Renal cortex interstitium (tissue), 11 donors: ENCODE results near the gene SCO2. TPM values are rescaled to one million over a fixed set of nuclear protein-coding genes. Genes with fewer than 3 reads are reported as not detected.
"Not testable (repeated sequence)": the region's sequence is repeated elsewhere in the genome, so short reads cannot be mapped to it uniquely, and the experiment has no call there.

Source experiments
- DNase-seq, 11 donors: peaks; one replicate each; pipeline ENCODE4 v3.0.0-alpha.2; 2013; ENCODE audit warnings: low read depth in 9 of 11, low spot score in 4 of 11; ENCODE audit errors: extremely low read depth in 1 of 11
- polyA plus RNA-seq, 3 donors: library from polyadenylated mRNA; unstranded; fragments of 120-200 nt; gene quantifications; one replicate each; pipeline ENCODE4 v1.2.1, GENCODE V29; 2013; ENCODE audit not compliant: insufficient read length in 3 of 3

The SCO2 gene
- polyA plus RNA-seq, 3 donors, result 1.0 to 5.2 (median 1.9) TPM

DNA sequence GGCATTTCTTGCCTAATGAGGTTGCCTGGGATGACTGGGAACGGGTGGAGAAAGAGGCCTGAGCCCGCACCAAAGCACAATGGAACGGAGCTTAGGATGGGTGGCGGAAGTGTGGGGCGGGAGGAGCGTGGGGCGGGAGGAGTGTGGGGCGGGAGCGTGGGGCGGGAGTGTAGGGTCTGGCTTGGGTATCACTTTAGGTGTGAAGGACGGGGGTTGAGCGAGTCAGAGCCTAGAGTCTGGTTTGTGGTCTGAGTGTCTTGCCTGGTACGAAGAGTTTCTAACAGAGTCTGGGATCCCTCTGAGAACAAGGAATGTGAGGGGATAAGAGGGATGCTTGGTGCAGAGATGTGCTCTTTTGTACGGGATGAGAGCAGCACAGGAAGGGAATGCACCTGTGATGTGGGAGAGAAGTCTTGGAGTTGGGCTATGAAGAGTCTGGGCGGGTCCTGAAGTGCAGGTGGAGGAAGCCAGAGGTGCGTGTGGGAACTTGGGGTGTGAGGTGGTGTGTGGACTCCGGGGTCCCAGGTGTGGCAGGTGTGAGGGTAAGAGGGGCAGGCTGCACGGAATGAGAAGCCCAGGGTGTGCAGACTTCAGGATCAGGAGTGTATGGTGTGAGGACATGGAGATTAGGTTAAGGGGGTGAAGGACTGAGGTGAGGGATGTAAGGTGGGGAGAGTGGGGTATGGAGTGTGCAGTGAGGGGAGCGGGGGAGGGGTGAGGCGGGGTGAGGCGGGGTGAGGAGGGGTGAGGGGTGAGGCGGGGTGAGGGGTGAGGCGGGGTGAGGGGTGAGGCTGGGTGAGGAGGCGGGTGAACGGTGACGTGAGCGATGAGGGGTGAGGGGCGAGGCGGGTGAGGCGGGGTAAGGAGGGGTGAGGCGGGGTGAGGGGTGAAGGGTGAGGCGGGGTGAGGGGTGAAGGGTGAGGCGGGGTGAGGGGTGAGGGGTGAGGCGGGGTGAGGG, 36.3 kb upstream of the SCO2 start:
- no peak for DNase-seq

DNA sequence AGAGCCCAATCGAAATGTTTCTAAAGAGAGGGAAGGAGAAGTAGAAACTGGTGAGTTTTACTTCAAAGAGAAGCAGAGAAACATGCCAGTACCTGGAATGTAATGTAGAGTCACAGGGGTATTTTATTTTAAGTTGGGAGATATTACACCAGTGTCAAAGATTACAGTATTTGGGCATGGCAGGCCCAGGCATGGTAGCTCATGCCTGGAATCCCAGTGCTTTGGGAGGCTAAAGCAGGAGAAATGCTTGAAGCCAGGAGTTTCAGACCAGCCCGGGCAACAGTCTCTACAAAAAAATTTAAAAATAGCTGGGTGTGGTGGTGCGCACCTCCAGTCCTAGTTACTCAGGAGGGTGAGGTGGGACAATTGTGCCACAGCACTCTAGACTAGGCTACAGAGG, 34.6 kb upstream of the SCO2 start:
- no peak for DNase-seq

- no peak for DNase-seq
These were observed 31.3 kb upstream of the SCO2 start for GRCh38 chr22:50556703-50557102.

- no peak for DNase-seq
These were observed 27.9 kb upstream of the SCO2 start for GRCh38 chr22:50553310-50553709.

- DNase-seq, result no peak
These were observed 25.9 kb upstream of the SCO2 start for GRCh38 chr22:50551160-50551752.

GRCh38 chr22:50550395-50550794, 25.0 kb upstream of the SCO2 start:
- no peak for DNase-seq

GRCh38 chr22:50548921-50549790, 23.8 kb upstream of the SCO2 start:
- no peak for DNase-seq

DNA sequence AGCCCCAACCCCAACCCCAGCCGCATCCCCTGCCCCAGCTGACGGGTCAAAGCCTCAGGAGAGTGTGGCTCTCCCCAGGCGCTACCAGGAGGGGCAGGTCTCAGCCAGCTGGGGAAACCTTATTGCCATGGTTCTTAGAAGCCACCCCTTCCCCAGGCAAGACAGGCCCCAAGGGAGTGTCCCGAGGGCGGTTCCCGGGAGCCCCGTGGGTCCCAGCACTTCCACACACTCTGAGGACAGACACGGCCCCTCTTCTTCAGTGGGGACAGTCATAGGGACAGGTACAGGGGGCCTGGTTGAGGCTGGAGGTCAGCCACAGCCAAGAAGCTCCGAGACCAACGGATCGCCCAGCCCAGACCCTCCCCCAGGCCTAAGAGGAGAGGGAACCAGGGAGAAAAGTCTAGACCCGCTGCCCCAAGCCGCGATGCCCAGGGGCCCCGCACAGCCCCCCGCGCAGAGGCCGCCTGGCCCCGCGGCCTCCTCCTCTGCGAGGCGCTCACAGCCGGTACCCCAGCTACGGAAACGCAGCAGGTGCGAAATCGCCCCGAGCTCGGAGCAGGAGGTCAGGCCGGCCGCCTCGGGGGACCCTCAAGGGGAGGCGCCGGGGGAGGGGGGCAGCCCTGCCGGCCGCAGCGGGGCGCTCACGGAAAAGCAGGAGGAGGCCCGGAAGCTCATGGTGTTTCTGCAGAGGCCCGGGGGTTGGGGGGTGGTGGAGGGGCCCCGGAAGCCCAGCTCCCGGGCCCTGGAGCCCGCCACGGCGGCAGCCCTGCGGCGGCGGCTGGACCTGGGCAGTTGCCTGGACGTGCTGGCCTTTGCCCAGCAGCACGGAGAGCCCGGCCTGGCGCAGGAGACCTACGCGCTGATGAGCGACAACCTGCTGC, 22.9 kb upstream of the SCO2 start:
- DNase-seq, result no peak

DNA sequence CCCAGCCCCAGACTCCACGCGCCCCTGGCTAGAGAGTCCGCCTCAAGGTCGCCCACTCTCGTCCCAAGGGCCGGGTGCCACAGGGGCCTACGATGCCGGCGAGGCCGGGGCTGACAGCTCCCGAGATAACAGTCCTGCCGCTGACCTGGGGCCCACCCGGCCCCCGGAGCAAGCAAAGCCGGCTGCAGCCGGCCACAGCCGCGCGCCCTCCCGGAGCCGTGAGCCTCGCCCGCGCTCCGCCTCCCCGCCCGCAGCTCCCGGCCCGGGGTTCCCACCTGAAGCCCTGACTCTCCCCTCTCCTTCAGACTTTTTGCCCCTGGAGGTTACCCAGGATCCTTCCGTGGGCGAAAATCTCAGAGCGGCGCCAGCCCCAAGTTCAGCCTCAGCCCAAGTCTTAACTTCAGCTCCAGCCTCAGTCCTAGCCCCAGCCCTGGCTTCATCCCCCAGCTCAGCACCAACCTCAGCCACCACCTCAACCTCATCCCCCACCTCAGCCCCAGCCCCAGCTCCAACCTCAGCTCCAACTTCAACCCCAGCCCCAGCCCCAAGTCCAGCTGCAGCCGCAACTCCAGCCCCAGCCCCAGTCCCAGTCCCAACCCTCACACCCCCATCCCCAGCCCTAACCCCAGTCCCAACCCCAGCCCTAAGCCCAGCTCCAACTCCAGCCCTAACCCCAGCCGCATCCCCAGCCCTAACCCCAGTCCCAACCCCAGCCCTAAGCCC, 22.0 kb upstream of the SCO2 start:
- DNase-seq, result no peak

DNA sequence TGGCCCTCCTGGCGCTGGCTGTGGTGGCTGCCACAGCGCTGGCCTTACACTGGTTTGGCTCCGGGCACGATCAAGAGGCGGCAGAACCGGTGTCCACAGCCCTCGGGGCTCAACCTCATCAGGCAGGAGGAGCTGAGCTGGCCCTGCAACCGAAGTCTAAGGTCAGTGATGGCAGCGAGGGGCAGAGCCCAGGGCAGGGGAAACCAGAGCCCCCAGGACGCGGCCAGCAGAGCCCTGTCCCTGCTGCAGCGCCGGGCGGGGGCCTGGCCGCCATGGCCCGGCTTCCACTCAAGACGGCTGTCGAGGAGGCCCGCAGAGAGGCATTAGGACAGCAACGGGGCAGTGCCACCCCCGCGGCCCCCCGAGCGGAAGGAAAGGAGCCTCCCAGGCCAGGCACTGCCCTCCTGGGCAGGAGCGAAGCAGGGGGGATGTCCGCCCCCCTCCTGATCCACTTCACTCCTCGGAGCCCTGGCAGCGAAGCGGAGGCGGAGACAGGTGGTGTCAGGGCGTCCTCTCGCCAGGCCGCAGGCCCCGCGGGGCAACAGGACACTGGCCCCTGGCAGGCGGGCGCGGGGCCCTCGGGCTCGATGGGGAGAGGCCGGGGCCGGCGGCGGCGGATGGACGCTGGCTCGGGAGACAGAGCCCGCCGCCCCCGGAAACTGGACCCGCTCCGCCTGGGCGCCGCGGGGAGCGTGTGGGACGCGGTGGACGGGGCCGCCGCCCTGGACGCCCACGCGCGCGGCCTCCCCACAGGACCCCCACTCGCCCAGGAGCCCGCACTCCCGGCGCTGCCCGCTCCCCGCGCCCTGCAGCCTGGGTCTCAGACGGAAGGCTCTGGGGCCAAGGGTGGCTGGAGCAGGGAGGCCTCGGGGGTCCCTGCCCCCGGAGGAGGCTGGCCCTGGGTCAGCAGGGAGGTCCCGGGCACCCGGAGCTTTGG, 21.2 kb upstream of the SCO2 start:
- no peak for DNase-seq

DNA sequence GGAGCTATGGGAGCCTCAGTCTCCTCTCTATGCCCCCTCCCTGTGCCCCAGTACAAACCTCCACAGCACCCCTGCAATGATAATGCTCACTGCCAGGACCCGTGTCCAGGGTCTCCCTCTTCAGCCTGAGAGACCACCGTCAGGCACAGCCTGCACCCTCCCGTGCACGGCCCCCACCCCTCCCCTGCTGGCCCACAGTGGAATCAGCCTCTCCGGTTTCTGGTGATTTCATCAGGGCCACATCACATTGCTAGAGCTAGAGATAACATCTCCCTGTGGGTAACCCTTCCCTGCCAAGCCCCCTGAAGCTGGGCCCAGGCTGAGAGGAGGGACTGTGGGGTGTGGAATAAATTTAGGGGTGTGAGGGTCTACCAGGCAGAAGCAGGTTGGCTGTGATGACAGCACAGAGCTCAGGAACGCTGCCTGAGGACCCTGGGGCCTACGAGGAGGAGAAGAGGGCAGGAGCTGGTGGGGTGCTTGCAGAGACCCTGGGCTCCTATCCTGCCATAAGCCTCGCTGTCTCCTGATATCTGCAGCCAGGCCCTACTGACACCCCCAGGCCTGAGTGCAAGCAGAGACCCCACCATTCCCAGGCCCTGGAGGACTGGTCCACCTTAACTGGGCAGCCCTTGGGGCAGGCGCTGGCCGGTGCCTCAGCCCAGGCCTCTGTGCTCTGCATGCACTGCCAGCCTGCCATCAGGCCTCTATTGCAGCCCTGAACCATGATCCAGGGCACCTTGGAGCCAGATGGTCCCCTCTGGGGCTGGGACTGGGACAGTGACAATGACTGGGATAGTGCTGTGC, 20.3 kb upstream of the SCO2 start, which contains the start of gene KLHDC7B:
TSS of gene KLHDC7B (plus strand) at position 378 of the 804 bp plus-strand sequence. CDS start at position 723, 345 bp downstream.
- no peak for DNase-seq

- DNase-seq, result no peak
These were observed 19.4 kb upstream of the SCO2 start for GRCh38 chr22:50544746-50545253.

- DNase-seq, result peak in 2 of 11 donors; percentile 58 to 61
These were observed 18.8 kb upstream of the SCO2 start for GRCh38 chr22:50544078-50544745.

GRCh38 chr22:50542416-50542927, 17.1 kb upstream of the SCO2 start:
- DNase-seq, result no peak

- DNase-seq, result not testable (repeated sequence)
These were observed 16.2 kb upstream of the SCO2 start for GRCh38 chr22:50541667-50542026.
